Brain microvascular endothelial cell (primary cell): ENCODE results near the gene NCL.

ENCODE experiments used
- DNase-seq: peaks from one replicate; pipeline ENCODE4 v3.0.0-alpha.2; 2020
- H3K27ac ChIP-seq: fragments of 250-450 bp; sonication (Bioruptor Pico); 2 replicates; pipeline ENCODE4 v1.5.1; 2020; ENCODE audit warnings: mild to moderate bottlenecking, moderate library complexity
- H3K27me3 ChIP-seq: fragments of 250-450 bp; sonication (Bioruptor Pico); replicated peaks from 2 replicates; pipeline ENCODE4 v1.5.1; 2020; ENCODE audit warnings: mild to moderate bottlenecking
- H3K36me3 ChIP-seq: fragments of 250-450 bp; sonication (Bioruptor Pico); replicated peaks from 2 replicates; pipeline ENCODE4 v1.5.1; 2020; ENCODE audit warnings: mild to moderate bottlenecking
- H3K4me3 ChIP-seq: 2 replicates; pipeline ENCODE4 v1.5.1; 2011; ENCODE audit warnings: low read depth, mild to moderate bottlenecking, control low read depth, low read length, moderate library complexity
- CTCF ChIP-seq: IDR thresholded peaks from 2 replicates; pipeline ENCODE4 v1.5.1; 2011; ENCODE audit warnings: low read depth, mild to moderate bottlenecking, moderate library complexity, low read length, control low read depth, inconsistent platforms; ENCODE audit errors: missing control alignments
- in situ Hi-C: cut with HindIII; loops from 2 replicates; pipeline ENCODE4 v1.10.0; 2017; ENCODE audit warnings: low sequenced_read_pairs, low pct_ligation_motif_present

The NCL gene

GRCh38 chr2:231497651-231498050 is 33.4 kb upstream of the NCL start:
- no peak for TF ChIP-seq CTCF
- no peak for DNase-seq
- in situ Hi-C loops = no loop called here
- Histone ChIP-seq H3K36me3 (no peaks in the 10 kb centered on the region), H3K4me3 (no peak overlapping the region), H3K27ac (no peak overlapping the region), H3K27me3 (no peaks in the 10 kb centered on the region)

DNA sequence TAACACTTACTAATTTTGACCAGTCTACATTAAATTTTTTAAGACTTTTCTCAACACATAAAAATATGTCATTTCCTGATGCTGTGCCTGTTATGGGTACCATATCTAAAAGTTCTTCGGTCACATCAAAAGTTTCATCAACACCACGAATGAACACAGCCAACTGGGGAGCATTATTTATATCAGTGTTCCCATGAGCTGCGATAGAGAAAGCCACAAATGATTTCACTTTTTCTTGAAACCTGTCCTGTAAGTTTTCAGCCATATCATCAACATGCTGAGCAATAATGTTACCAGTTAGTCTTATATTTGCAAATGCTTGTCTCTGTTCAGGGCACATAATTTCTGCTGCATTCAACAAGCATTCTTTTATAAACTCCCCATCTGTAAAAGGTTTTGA is 30.4 kb upstream of the NCL start:
- no peak overlapping the region for H3K27ac ChIP-seq
- H3K4me3 ChIP-seq = no peak overlapping the region
- TF ChIP-seq CTCF = no peak
- H3K27me3 ChIP-seq = no peaks in the 10 kb centered on the region
- in situ Hi-C loops = no loop called here
- no peaks in the 10 kb centered on the region for H3K36me3 ChIP-seq
- DNase-seq = no peak

GRCh38 chr2:231490801-231491200 is 26.5 kb upstream of the NCL start:
- no peak for DNase-seq
- H3K4me3 ChIP-seq = no peak overlapping the region
- no peak for TF ChIP-seq CTCF
- in situ Hi-C loops = no loop called here
- no peaks in the 10 kb centered on the region for H3K36me3 ChIP-seq
- no peaks in the 10 kb centered on the region for H3K27me3 ChIP-seq
- no peak overlapping the region for H3K27ac ChIP-seq

DNA sequence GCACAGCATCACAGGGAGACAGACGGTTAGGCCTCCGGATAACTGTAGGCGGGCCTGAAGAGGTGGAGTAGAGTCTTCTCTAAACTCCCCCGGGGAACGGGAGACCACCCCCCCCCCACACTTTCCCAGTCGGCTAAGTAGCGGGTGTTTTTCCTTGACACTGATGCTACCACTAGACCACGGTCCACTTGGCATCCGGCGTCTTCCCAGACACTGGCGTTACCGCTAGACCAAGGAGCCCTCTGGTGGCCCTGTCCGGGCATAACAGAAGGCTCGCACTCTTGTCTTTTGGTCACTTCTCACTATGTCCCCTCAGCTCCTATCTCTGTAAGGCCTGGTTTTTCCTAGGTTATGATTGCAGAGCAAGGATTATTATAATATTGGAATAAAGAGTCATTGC is 25.7 kb upstream of the NCL start:
- no peaks in the 10 kb centered on the region for H3K36me3 ChIP-seq
- no peak overlapping the region for H3K27ac ChIP-seq
- in situ Hi-C loops = no loop called here
- H3K4me3 ChIP-seq = no peak overlapping the region
- H3K27me3 ChIP-seq = no peaks in the 10 kb centered on the region
- DNase-seq = peak; percentile 24
- TF ChIP-seq CTCF = peak; percentile 57

- in situ Hi-C loops = no loop called here
- DNase-seq = no peak
- H3K27ac ChIP-seq = no peak overlapping the region
- H3K36me3 ChIP-seq = no peaks in the 10 kb centered on the region
- no peak overlapping the region for H3K4me3 ChIP-seq
- no peaks in the 10 kb centered on the region for H3K27me3 ChIP-seq
- TF ChIP-seq CTCF = no peak
These were observed 24.0 kb upstream of the NCL start for GRCh38 chr2:231488331-231488730.

GRCh38 chr2:231486851-231487596 is 22.7 kb upstream of the NCL start:
- in situ Hi-C loops = no loop called here
- Histone ChIP-seq H3K27ac (no peak overlapping the region), H3K4me3 (no peak overlapping the region), H3K36me3 (no peaks in the 10 kb centered on the region), H3K27me3 (no peaks in the 10 kb centered on the region)
- no peak for DNase-seq
- no peak for TF ChIP-seq CTCF
